Ishikawa (cell line): ENCODE data around the gene TAS1R1.

ENCODE experiments used
- CEBPB ChIP-seq: IDR thresholded peaks from 2 replicates; pipeline ENCODE4 v1.6.1; 2012
- CREB1 ChIP-seq: IDR thresholded peaks from 2 replicates; pipeline ENCODE4 v1.6.1; 2012; ENCODE audit warnings: low read depth
- EGR1 ChIP-seq: IDR thresholded peaks from 2 replicates; pipeline ENCODE4 v1.6.1; 2012
- EP300 ChIP-seq: IDR thresholded peaks from 2 replicates; pipeline ENCODE4 v1.6.1; 2012; ENCODE audit warnings: borderline replicate concordance
- FOXM1 ChIP-seq: IDR thresholded peaks from 2 replicates; pipeline ENCODE4 v1.6.1; 2012; ENCODE audit warnings: low read depth, borderline replicate concordance
- NFIC ChIP-seq: IDR thresholded peaks from 2 replicates; pipeline ENCODE4 v1.6.1; 2012
- RAD21 ChIP-seq: IDR thresholded peaks from 2 replicates; pipeline ENCODE4 v1.6.1; 2012; ENCODE audit warnings: low read depth
- TAF1 ChIP-seq: IDR thresholded peaks from 2 replicates; pipeline ENCODE4 v1.6.1; 2012; ENCODE audit warnings: low read depth, mild to moderate bottlenecking
- TCF12 ChIP-seq: IDR thresholded peaks from 2 replicates; pipeline ENCODE4 v1.6.1; 2012; ENCODE audit warnings: low read depth
- TEAD4 ChIP-seq: IDR thresholded peaks from 2 replicates; pipeline ENCODE4 v1.6.1; 2012
- YY1 ChIP-seq: IDR thresholded peaks from 2 replicates; pipeline ENCODE4 v1.6.1; 2012; ENCODE audit warnings: low read depth
- ZBTB7A ChIP-seq: IDR thresholded peaks from 2 replicates; pipeline ENCODE4 v1.6.1; 2012; ENCODE audit warnings: low read depth
- TF ChIP-seq, protein P1 (sequence below): IDR thresholded peaks from 2 replicates; pipeline ENCODE4 v1.6.1; 2012
- TF ChIP-seq, protein P2 (sequence below): IDR thresholded peaks from 2 replicates; pipeline ENCODE4 v1.6.1; 2012
- TF ChIP-seq, protein P3 (sequence below): IDR thresholded peaks from 2 replicates; pipeline ENCODE4 v1.6.1; 2012; ENCODE audit warnings: low read depth, mild to moderate bottlenecking

Gene TAS1R1

DNA sequence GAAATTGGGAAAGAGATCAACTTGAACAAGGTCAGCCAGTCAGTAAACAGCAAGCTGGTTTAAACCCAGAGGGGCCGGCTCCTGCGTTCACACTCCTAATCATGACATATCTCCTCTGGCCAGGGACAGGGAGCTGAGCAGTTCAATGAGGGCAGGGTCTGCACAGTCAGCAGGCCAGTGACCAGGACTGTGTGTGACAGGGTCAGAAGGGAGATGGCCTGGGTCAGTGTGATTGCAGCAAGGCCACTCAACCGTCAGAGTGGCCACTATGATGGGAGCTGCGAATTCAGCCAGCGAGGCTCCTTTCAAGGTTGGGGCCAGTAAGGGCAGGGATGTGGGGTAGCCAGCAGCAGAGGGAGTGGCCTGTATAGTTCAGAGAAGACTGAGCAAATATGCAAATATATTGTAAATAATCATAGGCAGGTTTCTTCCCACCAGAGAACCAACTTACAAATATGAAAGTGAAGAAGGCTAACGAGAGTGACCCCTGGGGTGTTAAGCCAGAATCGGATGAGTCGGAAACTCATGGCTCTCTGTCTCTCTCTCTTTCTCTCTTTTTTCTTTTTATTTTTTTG is 20.8 kb upstream of the TAS1R1 start:
- TF ChIP-seq TAF1 (no peak), CREB1 (no peak), EP300 (no peak)
- TF ChIP-seq, protein P1, sequence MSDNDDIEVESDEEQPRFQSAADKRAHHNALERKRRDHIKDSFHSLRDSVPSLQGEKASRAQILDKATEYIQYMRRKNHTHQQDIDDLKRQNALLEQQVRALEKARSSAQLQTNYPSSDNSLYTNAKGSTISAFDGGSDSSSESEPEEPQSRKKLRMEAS, result no peak

DNA sequence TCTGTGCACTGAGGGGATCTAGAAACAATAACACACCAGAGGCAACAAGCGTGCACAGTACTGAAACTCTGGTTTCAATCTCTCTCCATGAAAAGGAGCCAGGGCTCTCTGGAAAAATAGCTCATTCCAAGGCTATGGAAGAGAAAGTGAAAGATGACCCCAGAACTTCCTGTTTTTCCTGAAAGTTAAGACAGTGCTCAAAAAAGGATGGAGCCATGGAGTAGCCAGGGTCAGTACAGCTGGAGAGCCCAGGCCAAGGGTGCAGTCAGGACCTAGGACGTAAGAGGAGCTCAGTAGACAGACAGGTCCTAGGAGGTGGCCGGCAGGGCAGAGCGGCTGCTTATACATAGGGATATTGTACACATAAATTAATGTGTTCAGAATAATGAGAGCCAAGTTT is 19.9 kb upstream of the TAS1R1 start:
- no peak for TF ChIP-seq YY1
- no peak for TF ChIP-seq RAD21
- no peak for TF ChIP-seq NFIC
- TF ChIP-seq ZBTB7A, result no peak
- no peak for TF ChIP-seq EGR1
- no peak for TF ChIP-seq CREB1
- TF ChIP-seq, protein P1, result no peak
- TF ChIP-seq TAF1, result no peak
- TF ChIP-seq EP300, result no peak
- TF ChIP-seq, protein P2, sequence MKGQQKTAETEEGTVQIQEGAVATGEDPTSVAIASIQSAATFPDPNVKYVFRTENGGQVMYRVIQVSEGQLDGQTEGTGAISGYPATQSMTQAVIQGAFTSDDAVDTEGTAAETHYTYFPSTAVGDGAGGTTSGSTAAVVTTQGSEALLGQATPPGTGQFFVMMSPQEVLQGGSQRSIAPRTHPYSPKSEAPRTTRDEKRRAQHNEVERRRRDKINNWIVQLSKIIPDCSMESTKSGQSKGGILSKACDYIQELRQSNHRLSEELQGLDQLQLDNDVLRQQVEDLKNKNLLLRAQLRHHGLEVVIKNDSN, result no peak
- TF ChIP-seq CEBPB, result no peak
- no peak for TF ChIP-seq TEAD4
- TF ChIP-seq TCF12, result no peak
- TF ChIP-seq FOXM1, result no peak

DNA sequence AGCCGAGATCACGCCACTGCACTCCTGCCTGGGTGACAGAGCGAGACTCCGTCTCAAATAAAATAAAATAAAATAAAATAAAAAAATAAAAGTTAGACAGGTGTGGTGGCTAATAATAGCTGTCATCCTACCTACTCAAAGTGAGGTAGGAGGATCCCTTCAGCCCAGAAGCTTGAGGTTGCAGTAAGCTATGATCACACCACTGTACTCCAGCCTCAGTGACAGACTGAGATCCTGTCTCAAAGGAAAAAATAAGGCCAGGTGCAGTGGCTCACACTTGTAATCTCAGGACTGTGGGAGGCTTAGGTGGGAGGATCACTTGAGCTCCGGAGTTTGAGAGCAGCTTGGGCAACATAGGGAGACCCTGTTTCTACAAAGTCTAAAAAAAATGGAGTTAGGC is 18.8 kb upstream of the TAS1R1 start:
- TF ChIP-seq TEAD4 (no peak), TCF12 (no peak), TAF1 (no peak), ZBTB7A (no peak), NFIC (no peak), FOXM1 (no peak), YY1 (no peak), CEBPB (no peak), EGR1 (no peak), CREB1 (no peak), EP300 (no peak), RAD21 (no peak)
- TF ChIP-seq, protein P3, sequence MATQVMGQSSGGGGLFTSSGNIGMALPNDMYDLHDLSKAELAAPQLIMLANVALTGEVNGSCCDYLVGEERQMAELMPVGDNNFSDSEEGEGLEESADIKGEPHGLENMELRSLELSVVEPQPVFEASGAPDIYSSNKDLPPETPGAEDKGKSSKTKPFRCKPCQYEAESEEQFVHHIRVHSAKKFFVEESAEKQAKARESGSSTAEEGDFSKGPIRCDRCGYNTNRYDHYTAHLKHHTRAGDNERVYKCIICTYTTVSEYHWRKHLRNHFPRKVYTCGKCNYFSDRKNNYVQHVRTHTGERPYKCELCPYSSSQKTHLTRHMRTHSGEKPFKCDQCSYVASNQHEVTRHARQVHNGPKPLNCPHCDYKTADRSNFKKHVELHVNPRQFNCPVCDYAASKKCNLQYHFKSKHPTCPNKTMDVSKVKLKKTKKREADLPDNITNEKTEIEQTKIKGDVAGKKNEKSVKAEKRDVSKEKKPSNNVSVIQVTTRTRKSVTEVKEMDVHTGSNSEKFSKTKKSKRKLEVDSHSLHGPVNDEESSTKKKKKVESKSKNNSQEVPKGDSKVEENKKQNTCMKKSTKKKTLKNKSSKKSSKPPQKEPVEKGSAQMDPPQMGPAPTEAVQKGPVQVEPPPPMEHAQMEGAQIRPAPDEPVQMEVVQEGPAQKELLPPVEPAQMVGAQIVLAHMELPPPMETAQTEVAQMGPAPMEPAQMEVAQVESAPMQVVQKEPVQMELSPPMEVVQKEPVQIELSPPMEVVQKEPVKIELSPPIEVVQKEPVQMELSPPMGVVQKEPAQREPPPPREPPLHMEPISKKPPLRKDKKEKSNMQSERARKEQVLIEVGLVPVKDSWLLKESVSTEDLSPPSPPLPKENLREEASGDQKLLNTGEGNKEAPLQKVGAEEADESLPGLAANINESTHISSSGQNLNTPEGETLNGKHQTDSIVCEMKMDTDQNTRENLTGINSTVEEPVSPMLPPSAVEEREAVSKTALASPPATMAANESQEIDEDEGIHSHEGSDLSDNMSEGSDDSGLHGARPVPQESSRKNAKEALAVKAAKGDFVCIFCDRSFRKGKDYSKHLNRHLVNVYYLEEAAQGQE, result no peak
- TF ChIP-seq, protein P1, result no peak
- TF ChIP-seq, protein P2, result no peak

DNA sequence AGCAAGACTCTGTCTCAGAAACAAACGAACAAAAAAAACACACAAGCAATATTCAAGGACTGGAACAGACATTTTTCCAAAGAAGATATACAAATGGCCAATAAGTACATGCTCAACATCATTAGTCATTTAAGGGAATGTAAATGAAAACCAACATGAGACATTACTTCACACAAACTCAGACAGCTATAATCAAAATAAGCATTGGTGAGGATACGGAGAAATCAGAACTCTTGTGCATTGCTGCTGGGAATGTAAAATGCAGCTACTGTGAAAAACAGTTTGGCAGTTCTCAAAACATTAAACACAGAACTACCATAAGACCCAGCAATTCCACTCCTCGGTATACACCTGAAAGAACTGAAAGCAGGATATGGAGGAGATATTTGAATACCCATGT is 16.2 kb upstream of the TAS1R1 start:
- TF ChIP-seq TEAD4 (no peak), NFIC (no peak), CREB1 (no peak), TAF1 (no peak), RAD21 (no peak), YY1 (no peak), EP300 (no peak), CEBPB (no peak), TCF12 (no peak), EGR1 (no peak), ZBTB7A (no peak), FOXM1 (no peak)
- TF ChIP-seq, protein P1, result no peak
- TF ChIP-seq, protein P3, result no peak
- TF ChIP-seq, protein P2, result no peak

DNA sequence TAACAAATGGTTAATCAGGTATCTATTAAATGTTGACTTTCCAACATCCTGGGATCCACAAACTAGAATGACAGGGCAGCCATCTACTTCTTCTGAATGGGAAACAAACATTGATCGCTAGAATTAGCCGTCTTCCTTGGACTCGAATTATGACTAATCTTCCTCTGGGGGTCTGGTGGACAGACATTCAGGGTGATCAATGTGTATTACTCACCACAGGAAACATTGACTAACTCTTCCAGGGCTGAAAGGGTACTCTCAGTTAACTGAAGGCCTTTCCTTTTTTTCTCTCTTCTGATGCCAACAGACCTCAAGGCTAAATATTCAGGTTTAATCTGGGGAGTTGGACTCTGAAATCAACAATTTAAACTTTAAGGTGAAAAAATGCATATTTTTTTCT is 10.3 kb upstream of the TAS1R1 start:
- TF ChIP-seq CREB1 (no peak), NFIC (no peak), TCF12 (no peak), CEBPB (no peak), EGR1 (no peak), TAF1 (no peak), FOXM1 (no peak), YY1 (no peak), RAD21 (no peak), ZBTB7A (no peak), EP300 (no peak), TEAD4 (no peak)
- TF ChIP-seq, protein P1, result no peak
- TF ChIP-seq, protein P3, result no peak
- TF ChIP-seq, protein P2, result no peak
